Stomach (tissue), 9 donors: ENCODE measurements around the gene TEX51. TPM values are rescaled to one million over a fixed set of nuclear protein-coding genes. Genes with fewer than 3 reads are reported as not detected.

Source experiments
- DNase-seq, 2 donors: peaks; one replicate each; pipeline versions ENCODE4 v3.0.0 to v3.0.0-alpha.2; 2013 to 2019
- H3K27ac ChIP-seq, 5 donors: fragments of 200-600 bp in 4 of 5; sonication (generic) in 4 of 5; one replicate each; pipeline ENCODE4 v1.5.1; 2013 to 2019; ENCODE audit warnings: mild to moderate bottlenecking in 1 of 5, moderate library complexity in 1 of 5
- H3K27me3 ChIP-seq, 3 donors: fragments of 200-600 bp; sonication (generic); one replicate each; pipeline ENCODE4 v1.5.1; 2017 to 2019; ENCODE audit warnings: mixed run types in 1 of 3
- H3K36me3 ChIP-seq, 4 donors: fragments of 200-600 bp; sonication (generic); 1 replicate in 3 of 4; 2 replicates in 1 of 4; pipeline ENCODE4 v1.5.1; 2016 to 2019
- H3K4me1 ChIP-seq, 4 donors: fragments of 200-600 bp; sonication (generic); one replicate each; pipeline ENCODE4 v1.5.1; 2016 to 2019
- H3K4me3 ChIP-seq, 4 donors: fragments of 200-600 bp; sonication (generic) in 3 of 4; one replicate each; pipeline ENCODE4 v1.5.1; 2016 to 2019; ENCODE audit warnings: mild to moderate bottlenecking in 1 of 4
- H3K9me3 ChIP-seq, 4 donors: fragments of 200-600 bp; sonication (generic); one replicate each; pipeline ENCODE4 v1.5.1; 2016 to 2019
- EP300 ChIP-seq: sonication (generic); formaldehyde crosslinking; IDR thresholded peaks from one replicate; pipeline ENCODE4 v1.6.1; 2017; ENCODE audit warnings: antibody characterized with exemption
- POLR2A ChIP-seq, 4 donors: fragments of 450-650 bp; IDR thresholded peaks; one replicate each; pipeline ENCODE4 v1.6.1; 2016; ENCODE audit warnings: antibody characterized with exemption in 4 of 4, control low read depth in 2 of 4, mild to moderate bottlenecking in 1 of 4, moderate library complexity in 1 of 4
- POLR2AphosphoS5 ChIP-seq, 3 donors: sonication (generic); formaldehyde crosslinking; IDR thresholded peaks; one replicate each; pipeline ENCODE4 v1.6.1; 2016; ENCODE audit warnings: antibody characterized with exemption in 3 of 3
- WGBS, 5 donors: extraction: QIAGEN DNeasy Blood & Tissue Kit in 3 of 5; methylation state at CpG; one replicate each; pipeline versions ENCODE4 v1.1.5 to v1.1.7; 2013 to 2018; 5-methylcytosine and 5-hydroxymethylcytosine counted together
- intact Hi-C: fragments of 100-400 bp; cut with DNase I; formaldehyde crosslinking; loops from one replicate; pipeline ENCODE4 v1.15.1; 2023; ENCODE audit warnings: low total_unique reads
- polyA plus RNA-seq, 3 donors: library from polyadenylated mRNA; stranded (reverse); fragments of 200-250 nt; gene quantifications; one replicate each; pipeline ENCODE4 v1.2.3, GENCODE V29; 2013
- total RNA-seq, 5 donors: library from RNA; depleted of rRNA; stranded (reverse); fragments of >200 nt; gene quantifications; one replicate each; pipeline versions ENCODE4 v1.1.0 to v1.2.3, GENCODE V29; 2014 to 2016
- TF ChIP-seq, protein P1 (sequence below), 7 experiments: fragments of 450-650 bp in 4 of 7; fragments of 200-600 bp in 3 of 7; sonication (generic) in 3 of 7; IDR thresholded peaks; one replicate each; pipeline ENCODE4 v1.5.1; 2016 to 2019; ENCODE audit warnings: antibody characterized with exemption in 7 of 7, control low read depth in 2 of 7, mild to moderate bottlenecking in 1 of 7
- donor health status: healthy with polysubstance abuse.
- donor health status: Bipolar disorder and iron deficiency.
- donor health status: healthy.

Gene TEX51
- total and polyA plus RNA-seq, 8 donors: not detected

DNA sequence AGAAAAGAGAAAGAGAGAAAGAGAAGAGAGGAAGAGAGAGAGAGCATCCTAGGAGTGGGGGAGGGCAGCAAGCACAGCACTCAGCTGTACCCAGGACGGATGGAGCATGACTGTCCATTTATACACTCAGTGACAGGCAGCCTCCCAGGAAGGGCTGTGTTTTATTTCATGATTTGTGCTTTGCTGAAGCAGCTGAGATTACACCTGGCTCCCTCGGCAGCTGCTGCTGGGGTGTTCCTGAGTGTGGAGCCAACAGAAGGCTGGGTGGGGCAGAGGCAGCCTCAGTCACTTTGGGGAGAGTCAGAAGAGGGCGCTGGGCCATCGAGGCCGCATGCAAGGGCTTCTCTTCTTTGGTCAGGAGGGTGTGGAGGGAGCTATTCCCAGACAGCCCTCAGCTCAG, 47.8 kb upstream of the TEX51 start:
- TF ChIP-seq POLR2AphosphoS5 (IDR thresholded peaks at IDR 0.05) (no peak), EP300 (no peak), POLR2A (IDR thresholded peaks at IDR 0.05) (no peak)
- TF ChIP-seq, protein P1, sequence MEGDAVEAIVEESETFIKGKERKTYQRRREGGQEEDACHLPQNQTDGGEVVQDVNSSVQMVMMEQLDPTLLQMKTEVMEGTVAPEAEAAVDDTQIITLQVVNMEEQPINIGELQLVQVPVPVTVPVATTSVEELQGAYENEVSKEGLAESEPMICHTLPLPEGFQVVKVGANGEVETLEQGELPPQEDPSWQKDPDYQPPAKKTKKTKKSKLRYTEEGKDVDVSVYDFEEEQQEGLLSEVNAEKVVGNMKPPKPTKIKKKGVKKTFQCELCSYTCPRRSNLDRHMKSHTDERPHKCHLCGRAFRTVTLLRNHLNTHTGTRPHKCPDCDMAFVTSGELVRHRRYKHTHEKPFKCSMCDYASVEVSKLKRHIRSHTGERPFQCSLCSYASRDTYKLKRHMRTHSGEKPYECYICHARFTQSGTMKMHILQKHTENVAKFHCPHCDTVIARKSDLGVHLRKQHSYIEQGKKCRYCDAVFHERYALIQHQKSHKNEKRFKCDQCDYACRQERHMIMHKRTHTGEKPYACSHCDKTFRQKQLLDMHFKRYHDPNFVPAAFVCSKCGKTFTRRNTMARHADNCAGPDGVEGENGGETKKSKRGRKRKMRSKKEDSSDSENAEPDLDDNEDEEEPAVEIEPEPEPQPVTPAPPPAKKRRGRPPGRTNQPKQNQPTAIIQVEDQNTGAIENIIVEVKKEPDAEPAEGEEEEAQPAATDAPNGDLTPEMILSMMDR (IDR thresholded peaks at IDR 0.05): no peak
- H3K4me3 ChIP-seq: no peak overlapping the region
- 52 to 64% (median 63%) methylated on average over 5 of the region's 5 CpGs for WGBS, 5 donors

DNA sequence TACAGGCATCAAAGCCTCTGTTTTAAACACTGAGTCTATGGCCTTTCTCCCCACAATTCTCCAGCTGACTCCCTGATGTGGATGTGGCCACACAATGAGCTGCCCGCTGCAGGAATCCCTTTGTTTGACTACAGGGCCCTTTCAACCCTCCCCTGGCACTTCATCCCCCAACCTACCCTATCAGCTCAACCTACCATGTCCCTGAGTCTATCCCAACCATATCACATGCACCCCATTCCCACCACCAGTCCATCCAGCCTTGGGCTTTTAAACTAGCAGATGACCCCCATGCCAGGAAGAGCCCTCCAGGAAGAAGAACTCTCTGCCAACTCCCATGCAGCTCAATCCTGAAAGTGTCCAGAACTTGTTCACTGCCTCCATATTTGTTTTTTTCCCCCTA, 46.9 kb upstream of the TEX51 start:
- TF ChIP-seq, protein P1 (IDR thresholded peaks at IDR 0.05): no peak
- TF ChIP-seq EP300: no peak
- TF ChIP-seq POLR2A (IDR thresholded peaks at IDR 0.05): no peak
- no peak for TF ChIP-seq POLR2AphosphoS5 (IDR thresholded peaks at IDR 0.05)
- no peaks in the 10 kb centered on the region for H3K4me1 ChIP-seq
- no peak overlapping the region for H3K4me3 ChIP-seq
- no peaks in the 10 kb centered on the region for H3K36me3 ChIP-seq
- H3K9me3 ChIP-seq: no peaks in the 10 kb centered on the region
- DNase-seq: no peak
- intact Hi-C loops: no loop called here
- 73 to 94% (median 87%) methylated on average over 1 of the region's 1 CpG for WGBS, 5 donors
- no peak overlapping the region for H3K27ac ChIP-seq
- H3K27me3 ChIP-seq: peaks cover 0 to 8% (median 0%) of the 10 kb centered on the region in 3 donors

More for the DNA sequence above, 47.8 kb upstream of the TEX51 start:
- intact Hi-C loops: no loop called here
- Histone ChIP-seq H3K9me3 (no peaks in the 10 kb centered on the region), H3K27ac (no peak overlapping the region), H3K27me3 (peaks cover 0 to 8% (median 0%) of the 10 kb centered on the region in 3 donors), H3K36me3 (no peaks in the 10 kb centered on the region), H3K4me1 (no peaks in the 10 kb centered on the region)
- no peak for DNase-seq

DNA sequence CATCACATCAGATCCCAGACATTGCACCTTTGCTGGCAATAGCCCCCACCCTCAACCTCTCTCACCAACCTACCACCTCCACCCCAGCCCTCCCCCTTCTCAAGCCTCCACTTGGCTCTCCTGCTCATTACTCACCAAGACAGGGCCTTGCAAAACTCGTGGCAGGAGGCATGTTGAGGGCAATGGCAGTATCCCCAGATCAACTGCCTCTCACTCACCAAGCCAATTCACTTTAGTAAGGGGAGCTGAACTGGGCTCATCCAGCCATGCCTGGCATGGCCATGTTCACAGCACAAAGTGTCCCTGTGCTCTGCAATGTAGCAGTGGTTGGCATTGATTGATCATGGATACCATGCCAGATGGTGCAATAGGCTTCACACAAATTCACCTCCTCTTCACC, 46.3 kb upstream of the TEX51 start:
- DNase-seq: no peak
- no peak overlapping the region for H3K27ac ChIP-seq

DNA sequence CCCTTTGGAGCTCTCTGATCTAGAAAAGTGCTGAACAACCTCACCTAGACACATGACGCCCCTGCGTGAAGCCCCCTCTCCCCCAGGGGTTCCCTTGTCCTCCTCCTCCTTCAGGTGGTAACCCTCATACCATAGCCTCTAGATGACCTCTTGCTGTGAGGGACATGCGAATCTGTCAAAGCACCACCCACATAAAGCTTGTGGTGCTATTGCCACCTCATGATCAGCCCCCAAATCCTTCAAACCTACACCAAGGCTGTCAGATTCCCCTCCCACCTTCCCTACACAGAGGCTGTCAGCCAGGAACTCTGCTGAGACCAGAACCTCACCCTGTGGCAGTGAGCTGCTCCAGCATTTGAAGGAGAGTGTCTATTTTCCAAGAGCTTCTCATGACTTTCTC, 43.1 kb upstream of the TEX51 start:
- DNase-seq: no peak
- no peak overlapping the region for H3K27ac ChIP-seq
- H3K27me3 ChIP-seq: no peaks in the 10 kb centered on the region
- WGBS, 5 donors: 52 to 74% (median 65%) methylated on average over 3 of the region's 3 CpGs
- H3K4me3 ChIP-seq: no peak overlapping the region
- intact Hi-C loops: no loop called here
- no peaks in the 10 kb centered on the region for H3K4me1 ChIP-seq
- H3K36me3 ChIP-seq: no peaks in the 10 kb centered on the region
- H3K9me3 ChIP-seq: no peaks in the 10 kb centered on the region
- TF ChIP-seq, protein P1 (IDR thresholded peaks at IDR 0.05): no peak
- TF ChIP-seq POLR2A (IDR thresholded peaks at IDR 0.05): no peak
- TF ChIP-seq EP300: no peak
- TF ChIP-seq POLR2AphosphoS5 (IDR thresholded peaks at IDR 0.05): no peak

More for the DNA sequence above, 46.3 kb upstream of the TEX51 start:
- intact Hi-C loops: no loop called here
- WGBS, 5 donors: 27 to 59% (median 33%) methylated on average over 1 of the region's 1 CpG
- Histone ChIP-seq H3K4me3 (no peak overlapping the region), H3K9me3 (no peaks in the 10 kb centered on the region), H3K4me1 (no peaks in the 10 kb centered on the region), H3K36me3 (no peaks in the 10 kb centered on the region), H3K27me3 (peaks cover 0 to 8% (median 0%) of the 10 kb centered on the region in 3 donors)
- TF ChIP-seq POLR2A (IDR thresholded peaks at IDR 0.05): no peak
- no peak for TF ChIP-seq EP300
- TF ChIP-seq, protein P1 (IDR thresholded peaks at IDR 0.05): no peak
- no peak for TF ChIP-seq POLR2AphosphoS5 (IDR thresholded peaks at IDR 0.05)
